Activated CD8-positive, alpha-beta T cell treated with anti-CD3 and anti-CD28 coated beads for 36 hours (primary cell): ENCODE data around the gene SLC39A12. TPM values are rescaled to one million over a fixed set of nuclear protein-coding genes. Genes with fewer than 3 reads are reported as not detected.

ENCODE experiments used
- ATAC-seq: fragments of 200-7000 bp; cut with Tn5 transposase; one replicate; pipeline ENCODE4 v1.10.0; 2021; ENCODE audit warnings: mild to moderate bottlenecking, moderate library complexity
- CTCF ChIA-PET: fragments of 350-600 bp; sonication (Branson Sonifier 250); formaldehyde crosslinking; loops from one replicate; lab custom pipeline; 2021; ENCODE audit warnings: antibody characterized with exemption; lab: Charles Lee
- POLR2A ChIA-PET: fragments of 350-600 bp; sonication (Branson Sonifier 250); formaldehyde crosslinking; loops from one replicate; lab custom pipeline; 2021; ENCODE audit warnings: antibody characterized with exemption; lab: Charles Lee
- DNase-seq: peaks from one replicate; pipeline ENCODE4 v3.0.0-alpha.2; 2020
- H3K27ac Mint-ChIP-seq: one replicate; pipeline ENCODE4 v1.8.0; 2021; ENCODE audit warnings: mild to moderate bottlenecking, mixed read lengths
- H3K27me3 Mint-ChIP-seq: one replicate; pipeline ENCODE4 v1.8.0; 2021; ENCODE audit warnings: mixed read lengths
- H3K36me3 Mint-ChIP-seq: one replicate; pipeline ENCODE4 v1.8.0; 2021; ENCODE audit warnings: low read depth, mixed read lengths
- H3K4me1 Mint-ChIP-seq: one replicate; pipeline ENCODE4 v1.8.0; 2021; ENCODE audit warnings: low read depth, mixed read lengths
- H3K4me3 Mint-ChIP-seq: one replicate; pipeline ENCODE4 v1.8.0; 2021; ENCODE audit warnings: mild to moderate bottlenecking, moderate library complexity, mixed read lengths
- H3K9me3 Mint-ChIP-seq: one replicate; pipeline ENCODE4 v1.8.0; 2021; ENCODE audit warnings: mixed read lengths
- CTCF ChIP-seq: fragments of 200-600 bp; IDR thresholded peaks from one replicate; pipeline ENCODE4 v1.8.0; 2022; ENCODE audit warnings: antibody characterized with exemption, mild to moderate bottlenecking
- intact Hi-C: fragments of 100-400 bp; cut with micrococcal nuclease; formaldehyde crosslinking; loops from one replicate; pipeline ENCODE4 v1.10.0; 2022
- total RNA-seq, 2 experiments: library from RNA; stranded (reverse); gene quantifications; one replicate each; pipeline ENCODE4 v1.2.3, GENCODE V29; 2021

Gene SLC39A12
- not detected for total RNA-seq

GRCh38 chr10:17951868-17952371, at the start of gene SLC39A12:
Gene SLC39A12, plus strand, starts transcription at chr10:17951918. Its CDS starts 1,359 bp downstream, at chr10:17953277.
- Mint-ChIP-seq H3K27me3 (no peaks in the 10 kb centered on the region), H3K27ac (no peak within 1 kb of the TSS), H3K9me3 (peaks cover 3% of the 10 kb centered on the region), H3K4me1 (no peaks in the 10 kb centered on the region), H3K36me3 (no peaks in the 10 kb centered on the region), H3K4me3 (no peak within 1 kb of the TSS)
- DNase-seq: no peak
- no peak for TF ChIP-seq CTCF
- no peak for ATAC-seq
- ChIA-PET POLR2A (no interaction called here), CTCF (no interaction called here)
- intact Hi-C loops: no loop called here

GRCh38 chr10:17904564-17904963, 47.2 kb upstream of the SLC39A12 start:
- no peaks in the 10 kb centered on the region for H3K36me3 Mint-ChIP-seq
- H3K9me3 Mint-ChIP-seq: no peaks in the 10 kb centered on the region
- ATAC-seq: no peak
- H3K4me3 Mint-ChIP-seq: no peak overlapping the region
- TF ChIP-seq CTCF: no peak
- no peak overlapping the region for H3K27ac Mint-ChIP-seq
- H3K27me3 Mint-ChIP-seq: no peaks in the 10 kb centered on the region
- ChIA-PET CTCF (no interaction called here), POLR2A (no interaction called here)
- no peak for DNase-seq
- intact Hi-C loops: no loop called here
- no peaks in the 10 kb centered on the region for H3K4me1 Mint-ChIP-seq

- ChIA-PET POLR2A (no interaction called here), CTCF (no interaction called here)
- Mint-ChIP-seq H3K4me3 (no peak overlapping the region), H3K9me3 (no peaks in the 10 kb centered on the region), H3K4me1 (no peaks in the 10 kb centered on the region), H3K27ac (no peak overlapping the region), H3K27me3 (no peaks in the 10 kb centered on the region), H3K36me3 (no peaks in the 10 kb centered on the region)
- ATAC-seq (no peak), DNase-seq (no peak)
- intact Hi-C loops: no loop called here
- no peak for TF ChIP-seq CTCF
These were observed 46.2 kb upstream of the SLC39A12 start for GRCh38 chr10:17905491-17905890.

- Mint-ChIP-seq H3K36me3 (no peaks in the 10 kb centered on the region), H3K27ac (no peak overlapping the region), H3K4me1 (no peaks in the 10 kb centered on the region), H3K27me3 (no peaks in the 10 kb centered on the region), H3K4me3 (no peak overlapping the region), H3K9me3 (no peaks in the 10 kb centered on the region)
- CTCF ChIA-PET: no interaction called here
- POLR2A ChIA-PET: no interaction called here
- intact Hi-C loops: no loop called here
- no peak for ATAC-seq
- no peak for TF ChIP-seq CTCF
- no peak for DNase-seq
These were observed 45.7 kb upstream of the SLC39A12 start for GRCh38 chr10:17906002-17906401.

- DNase-seq (no peak), ATAC-seq (no peak)
- Mint-ChIP-seq H3K36me3 (no peaks in the 10 kb centered on the region), H3K4me1 (no peaks in the 10 kb centered on the region), H3K9me3 (no peaks in the 10 kb centered on the region), H3K27ac (no peak overlapping the region), H3K27me3 (no peaks in the 10 kb centered on the region), H3K4me3 (no peak overlapping the region)
- intact Hi-C loops: no loop called here
- POLR2A ChIA-PET: no interaction called here
- TF ChIP-seq CTCF: no peak
- CTCF ChIA-PET: no interaction called here
These were observed 44.1 kb upstream of the SLC39A12 start for GRCh38 chr10:17907641-17908040.
